Stimulated activated CD8-positive, alpha-beta memory T cell treated with anti-CD3 and anti-CD28 coated beads, Interleukin-4, amount 100 ng/mL, for 1 hour (primary cell): ENCODE results near the gene ABCC11.
"Not testable (repeated sequence)": the region's sequence is repeated elsewhere in the genome, so short reads cannot be mapped to it uniquely, and the experiment has no call there.

Experiments used
- DNase-seq, 2 donors: peaks; one replicate each; pipeline ENCODE4 v3.0.0-alpha.2; 2020; ENCODE audit warnings: low read depth in 2 of 2, low spot score in 1 of 2

The ABCC11 gene

DNA sequence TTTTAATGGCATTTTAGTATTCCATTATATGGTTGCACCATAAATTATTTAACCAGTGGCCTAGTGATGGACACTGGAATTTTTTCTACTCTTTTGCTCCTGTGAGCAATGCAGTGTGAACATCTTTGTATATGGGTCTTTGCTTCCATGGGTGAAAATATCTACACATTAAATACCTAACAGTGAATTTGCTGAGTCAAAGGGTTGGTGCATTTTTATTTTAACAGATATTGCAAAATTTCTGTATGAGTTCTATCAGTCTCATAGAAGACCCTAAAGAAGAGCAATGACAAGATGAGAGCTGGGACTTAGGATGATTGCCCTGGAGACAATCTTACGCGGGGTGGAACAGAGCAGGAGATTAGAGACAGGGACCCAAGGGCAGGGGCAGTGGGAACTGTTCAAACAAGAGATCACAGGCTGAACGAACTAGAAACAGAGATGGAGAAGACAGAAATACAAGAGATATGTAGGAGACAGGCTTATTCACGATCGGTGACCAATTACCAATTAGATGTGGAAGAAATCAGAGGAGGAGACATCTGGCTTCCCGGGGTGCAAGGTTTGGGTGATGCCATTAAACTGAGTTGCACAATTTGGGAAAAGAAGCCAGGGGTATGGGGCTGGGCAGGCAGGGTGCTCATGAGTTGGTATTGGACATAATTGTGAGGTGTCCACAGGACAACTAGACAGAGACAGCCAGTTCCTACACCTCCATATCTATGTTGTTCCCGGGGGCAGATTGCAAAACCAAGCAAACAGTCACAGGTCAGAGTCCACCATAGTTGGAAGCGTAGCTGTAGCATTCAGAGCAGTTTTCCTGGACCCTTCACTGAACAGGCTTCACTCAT lies 43.1 kb downstream of the ABCC11 start:
- DNase-seq, result no peak

DNA sequence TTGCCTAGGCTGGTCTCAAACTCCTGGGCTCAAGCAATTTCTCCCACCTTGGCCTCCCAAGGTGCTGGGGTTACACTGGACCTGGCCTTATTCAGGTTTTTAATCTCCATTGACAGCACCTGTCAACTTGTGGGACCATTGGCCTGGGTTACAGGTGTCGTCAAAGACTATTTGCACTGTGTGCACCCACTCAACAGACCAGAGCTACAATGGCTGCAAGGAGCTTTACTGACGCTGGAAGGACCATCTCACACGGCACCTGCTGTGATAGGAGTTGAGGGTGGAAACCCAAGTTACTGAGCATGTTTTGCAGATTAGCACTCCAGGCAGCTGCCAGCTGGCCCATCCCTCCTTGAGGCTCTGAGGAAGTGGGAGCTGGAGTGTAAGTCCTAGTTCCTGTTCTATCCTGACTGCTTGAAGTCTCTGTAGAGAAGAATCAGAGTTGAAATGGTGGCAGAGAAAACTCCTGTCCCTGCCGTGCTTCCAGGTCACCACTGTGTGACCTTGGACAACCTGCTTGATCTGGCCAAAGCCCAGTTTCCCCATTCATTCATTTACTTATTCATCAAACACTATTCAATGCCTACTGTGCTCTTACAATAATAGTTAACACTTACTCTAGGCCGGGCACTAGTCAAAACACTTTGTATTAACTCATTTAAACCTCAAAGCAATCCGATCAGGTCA lies 45.7 kb downstream of the ABCC11 start:
- DNase-seq, result no peak

GRCh38 chr16:48197294-48197693 lies 50.0 kb downstream of the ABCC11 start:
- DNase-seq, result no peak

GRCh38 chr16:48194828-48195556 lies 52.3 kb downstream of the ABCC11 start:
- DNase-seq, result no peak

DNA sequence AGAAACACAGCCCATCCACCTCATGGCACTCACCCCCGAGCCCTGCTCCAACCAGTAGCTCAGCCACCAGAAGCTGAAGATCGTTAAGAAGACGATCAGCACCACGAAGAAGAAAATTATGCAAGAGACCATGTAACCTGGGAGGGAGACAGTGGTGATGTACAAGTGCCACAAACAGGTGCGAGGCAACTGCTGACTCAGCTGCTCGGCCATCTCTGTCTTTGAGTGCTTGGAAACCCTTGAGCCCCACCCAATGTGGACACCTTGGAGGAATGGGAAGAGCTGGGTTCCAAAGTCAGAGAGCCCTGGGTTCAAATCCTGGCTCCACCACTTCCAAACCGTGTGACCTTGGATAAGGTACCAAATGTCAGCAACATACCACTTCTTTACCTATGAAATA lies 53.5 kb downstream of the ABCC11 start:
- DNase-seq, result no peak

GRCh38 chr16:48188449-48189102 lies 58.8 kb downstream of the ABCC11 start:
- DNase-seq, result no peak

DNA sequence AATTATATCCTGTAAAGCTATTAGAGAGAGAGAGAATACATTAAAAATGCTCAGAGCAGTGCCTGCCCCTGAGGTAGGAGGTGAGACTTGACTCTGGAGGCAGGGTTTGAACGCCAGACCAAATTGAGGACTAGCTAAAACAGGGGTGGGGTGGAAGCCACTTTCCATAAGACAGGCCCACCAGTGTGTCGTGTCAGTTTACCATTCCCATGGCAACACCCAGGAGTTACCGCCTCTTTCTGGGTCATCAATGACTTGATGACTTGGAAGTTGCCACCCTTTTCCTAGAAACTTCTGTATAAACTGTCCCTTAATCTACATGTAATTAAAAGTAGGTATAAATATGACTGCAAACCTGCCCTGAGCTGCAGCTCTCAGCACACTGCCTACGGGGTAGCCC lies 59.6 kb downstream of the ABCC11 start:
- DNase-seq, result no peak

GRCh38 chr16:48184681-48185080 lies 62.7 kb downstream of the ABCC11 start:
- DNase-seq, result no peak

- no peak for DNase-seq
Measured at GRCh38 chr16:48182979-48183537, 64.3 kb downstream of the ABCC11 start.

DNA sequence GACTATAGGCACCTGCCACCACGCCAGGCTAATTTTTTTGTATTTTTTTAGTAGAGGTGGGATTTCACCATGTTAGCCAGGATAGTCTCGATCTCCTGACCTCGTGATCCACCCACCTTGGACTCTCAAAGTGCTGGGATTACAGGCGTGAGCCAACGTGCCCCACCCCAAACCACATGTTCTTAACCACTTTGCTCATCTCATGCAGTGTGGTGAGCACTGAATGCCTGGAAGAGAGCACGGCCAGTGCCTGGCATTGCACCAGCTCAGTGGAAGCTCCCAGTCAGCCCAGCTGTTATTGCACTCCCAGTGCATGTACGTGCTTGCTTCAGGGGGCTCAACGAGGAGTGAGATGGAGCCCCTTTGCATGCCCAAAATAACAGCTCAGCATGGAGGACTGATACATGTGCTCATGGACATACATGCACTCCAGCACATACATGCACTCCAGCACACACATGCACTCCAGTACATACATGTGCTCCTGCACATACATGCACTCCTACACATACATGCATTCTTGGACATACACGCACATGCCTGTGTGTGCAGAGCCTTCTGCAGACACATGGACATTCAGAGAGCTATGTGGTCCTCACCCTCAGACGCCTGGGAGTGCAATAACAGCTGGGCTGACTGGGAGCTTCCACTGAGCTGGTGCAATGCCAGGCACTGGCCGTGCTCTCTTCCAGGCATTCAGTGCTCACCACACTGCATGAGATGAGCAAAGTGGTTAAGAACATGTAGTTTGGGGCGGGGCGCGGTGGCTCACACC lies 65.4 kb downstream of the ABCC11 start:
- not testable (repeated sequence) for DNase-seq

DNA sequence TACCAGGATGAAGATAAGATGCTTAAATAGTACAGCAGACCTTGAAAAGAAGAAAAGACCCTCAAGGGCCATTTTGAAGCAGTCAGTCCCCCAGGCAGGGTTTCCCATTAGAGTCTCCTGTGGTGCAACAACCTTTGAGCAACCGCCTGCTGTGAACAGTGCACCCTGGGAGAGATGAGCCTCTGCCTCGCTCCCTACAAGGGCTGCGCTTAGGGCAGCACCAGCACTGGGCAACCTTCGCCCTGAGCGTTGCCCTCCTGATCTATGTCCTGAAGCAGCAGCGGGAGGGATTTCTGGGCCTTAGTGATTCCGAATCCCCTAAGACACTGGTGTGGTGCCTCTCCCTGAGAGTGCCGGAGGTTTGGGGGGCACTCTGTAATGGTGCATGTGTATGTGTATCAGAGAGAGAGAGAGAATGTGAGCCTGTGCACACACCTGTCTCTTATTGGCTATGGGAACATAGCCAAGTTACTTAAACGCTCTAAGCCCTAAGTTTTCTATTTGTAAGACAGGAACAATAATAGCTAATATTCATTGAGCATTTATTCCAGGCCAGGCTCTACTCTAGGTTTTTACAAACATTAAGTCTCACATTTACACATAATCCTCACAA lies 66.4 kb downstream of the ABCC11 start:
- no peak for DNase-seq

- DNase-seq, result no peak
Measured at GRCh38 chr16:48176635-48177408, 70.5 kb downstream of the ABCC11 start.

DNA sequence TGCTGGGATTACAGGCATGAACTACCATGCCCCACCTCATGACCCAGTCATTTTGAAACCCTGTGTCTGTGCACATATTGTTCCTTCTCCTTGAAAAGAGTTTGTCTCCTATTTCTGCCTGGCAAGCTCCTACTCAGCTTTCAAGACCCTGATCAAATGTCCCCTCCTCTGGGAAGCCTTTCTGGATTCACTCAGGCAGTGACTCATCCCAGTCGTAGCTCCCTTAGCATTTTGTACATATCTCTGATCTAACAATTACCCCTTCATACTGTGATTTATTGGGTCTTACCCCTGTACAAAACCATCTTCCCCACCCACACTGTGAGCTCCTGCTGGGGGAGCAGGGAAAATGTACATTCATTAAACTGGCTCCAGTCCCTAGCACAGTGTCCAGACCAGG lies 73.5 kb downstream of the ABCC11 start:
- no peak for DNase-seq

DNA sequence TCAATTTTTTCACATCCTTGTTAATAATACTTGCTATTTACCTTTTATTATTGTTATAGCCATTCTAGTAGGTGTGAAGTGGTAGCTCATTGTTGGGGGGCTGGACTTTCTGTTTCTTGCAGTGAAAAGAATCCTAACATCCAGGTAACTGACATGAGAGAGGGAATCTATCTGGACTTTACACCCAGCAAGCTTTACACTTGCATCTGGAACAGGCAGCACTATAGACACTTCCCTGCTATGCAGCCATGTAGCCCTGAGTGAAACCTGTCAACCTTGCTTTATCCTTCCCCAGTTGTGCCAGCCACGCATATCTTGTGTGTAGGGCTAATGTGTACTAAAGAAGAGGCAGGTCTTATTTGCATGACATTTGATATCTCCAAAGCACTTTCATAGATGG lies 74.7 kb downstream of the ABCC11 start:
- no peak for DNase-seq

- no peak for DNase-seq
Measured at GRCh38 chr16:48169896-48170295, 77.4 kb downstream of the ABCC11 start.

GRCh38 chr16:48168075-48168474 lies 79.3 kb downstream of the ABCC11 start:
- no peak for DNase-seq

DNA sequence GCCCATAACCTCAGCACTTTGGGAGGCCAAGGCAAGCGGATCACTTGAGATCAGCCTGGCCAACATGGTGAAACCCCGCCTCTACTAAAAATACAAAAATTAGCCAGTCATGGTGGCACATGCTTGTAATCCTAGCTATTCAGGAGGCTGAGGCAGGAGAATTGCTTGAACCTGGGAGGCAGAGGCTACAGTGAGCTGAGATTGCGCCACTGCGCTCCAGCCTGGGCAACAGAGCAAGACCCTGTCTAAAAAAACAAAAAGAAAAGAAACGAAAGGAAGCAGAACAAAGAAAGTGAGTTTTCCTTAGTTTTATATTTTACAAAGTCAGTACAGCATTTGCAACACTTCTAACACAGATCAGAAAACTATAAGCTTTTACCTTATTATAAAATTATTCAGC lies 80.7 kb downstream of the ABCC11 start:
- not testable (repeated sequence) for DNase-seq

DNA sequence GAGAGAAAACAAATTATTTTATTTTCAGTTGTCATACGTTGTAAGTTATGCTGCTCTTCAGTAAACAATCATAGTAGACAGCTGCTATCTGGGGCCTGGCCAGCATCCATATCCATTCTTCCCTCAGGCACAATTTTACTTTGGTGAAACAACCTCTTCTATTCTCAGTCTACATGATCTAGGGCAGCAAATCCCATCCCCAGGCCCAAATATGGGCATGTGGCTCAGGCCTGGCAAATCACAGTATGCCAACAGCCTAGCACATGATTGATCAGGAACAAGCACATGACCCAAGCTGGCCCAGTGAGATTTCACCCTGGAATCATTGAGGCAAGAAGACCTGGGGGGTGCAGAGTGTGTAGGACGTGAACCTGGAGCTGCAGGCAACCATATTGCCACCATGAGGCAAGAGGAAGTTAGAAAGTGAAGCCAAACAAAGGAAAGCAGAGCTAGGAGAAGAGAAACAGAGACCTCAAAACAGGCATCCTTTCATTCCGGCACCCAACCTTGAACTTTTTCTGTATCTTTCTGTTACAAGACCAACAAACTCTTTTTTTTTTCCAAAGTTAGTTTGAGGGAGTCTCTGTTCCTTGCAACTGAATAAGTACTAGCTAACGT lies 81.3 kb downstream of the ABCC11 start:
- no peak for DNase-seq
